HG03060 (cell line): Measurements from ENCODE around the gene ZBTB5.
A peak's percentile ranks its signal among the peaks of the same experiment; 100 is the strongest.
"Not testable (repeated sequence)": the region's sequence is repeated elsewhere in the genome, so short reads cannot be mapped to it uniquely, and the experiment has no call there.

Experiments used
- ATAC-seq: cut with Tn5 transposase; IDR thresholded peaks from one replicate; pipeline ENCODE4 v1.9.1; 2021; ENCODE audit warnings: low read depth, moderate number of reproducible peaks; ENCODE audit not compliant: unreplicated experiment

The ZBTB5 gene

DNA sequence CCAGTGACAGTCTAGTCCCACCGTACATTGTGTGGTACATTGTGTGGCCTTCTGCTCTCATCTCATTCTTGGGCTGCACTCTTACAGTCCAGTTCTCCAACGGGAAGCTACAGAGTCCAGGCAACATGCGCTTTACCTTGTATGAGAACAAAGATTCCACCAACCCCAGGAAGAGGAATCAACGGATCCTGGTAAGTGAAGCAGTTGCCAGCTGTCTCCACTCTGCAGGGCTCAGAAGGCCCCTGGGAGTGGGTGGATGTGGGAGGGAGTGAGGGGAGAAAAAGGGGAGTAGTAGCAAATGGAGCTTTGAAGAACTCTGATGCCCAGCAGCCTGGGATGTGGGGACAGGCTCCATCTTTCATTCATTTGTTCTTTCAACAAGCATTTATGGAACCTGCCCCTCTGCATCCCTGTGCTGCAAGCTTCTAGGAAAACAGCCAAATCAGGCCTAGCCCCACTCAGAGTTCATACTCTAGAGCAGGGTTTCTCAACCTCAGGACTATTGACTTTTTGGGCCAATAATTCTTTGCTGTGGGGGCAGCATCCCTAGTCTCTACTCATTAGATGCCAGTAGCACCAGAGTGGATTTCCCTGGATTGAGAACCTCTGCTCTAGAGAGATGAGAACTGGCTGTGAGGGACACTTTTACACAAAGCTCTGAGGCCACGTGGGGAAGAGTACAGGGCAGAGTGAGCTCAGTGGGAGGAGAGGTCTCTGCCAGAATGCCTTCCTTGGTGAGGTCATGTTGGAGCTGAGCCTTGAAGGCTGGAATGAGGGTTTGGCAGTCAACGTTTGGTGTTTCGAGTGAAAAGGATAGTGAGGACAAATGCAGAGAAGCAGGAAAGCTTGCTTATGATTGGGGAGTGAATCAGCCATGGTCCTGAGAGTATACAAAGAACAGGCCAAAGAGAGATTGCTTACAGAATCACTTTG is 21.6 kb upstream of the ZBTB5 start:
- no peak for ATAC-seq

DNA sequence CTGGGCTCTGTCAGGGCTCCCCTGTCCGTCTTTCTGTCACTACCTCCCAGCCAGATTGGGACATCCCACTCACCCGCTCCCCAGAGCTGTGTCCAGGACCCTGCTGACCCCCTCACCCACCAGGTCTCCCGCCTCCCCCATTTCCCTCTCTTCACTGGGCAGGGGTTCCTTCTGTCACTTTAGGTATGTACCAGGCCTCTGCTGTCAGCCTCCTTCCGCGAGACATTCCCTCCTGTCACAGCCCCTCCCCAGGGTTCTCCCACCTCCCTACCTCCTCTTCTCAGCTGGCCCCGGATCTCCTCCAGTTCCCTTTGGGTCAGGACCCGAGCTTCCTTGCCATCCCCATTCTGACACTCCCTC is 21.0 kb upstream of the ZBTB5 start:
- no peak for ATAC-seq

DNA sequence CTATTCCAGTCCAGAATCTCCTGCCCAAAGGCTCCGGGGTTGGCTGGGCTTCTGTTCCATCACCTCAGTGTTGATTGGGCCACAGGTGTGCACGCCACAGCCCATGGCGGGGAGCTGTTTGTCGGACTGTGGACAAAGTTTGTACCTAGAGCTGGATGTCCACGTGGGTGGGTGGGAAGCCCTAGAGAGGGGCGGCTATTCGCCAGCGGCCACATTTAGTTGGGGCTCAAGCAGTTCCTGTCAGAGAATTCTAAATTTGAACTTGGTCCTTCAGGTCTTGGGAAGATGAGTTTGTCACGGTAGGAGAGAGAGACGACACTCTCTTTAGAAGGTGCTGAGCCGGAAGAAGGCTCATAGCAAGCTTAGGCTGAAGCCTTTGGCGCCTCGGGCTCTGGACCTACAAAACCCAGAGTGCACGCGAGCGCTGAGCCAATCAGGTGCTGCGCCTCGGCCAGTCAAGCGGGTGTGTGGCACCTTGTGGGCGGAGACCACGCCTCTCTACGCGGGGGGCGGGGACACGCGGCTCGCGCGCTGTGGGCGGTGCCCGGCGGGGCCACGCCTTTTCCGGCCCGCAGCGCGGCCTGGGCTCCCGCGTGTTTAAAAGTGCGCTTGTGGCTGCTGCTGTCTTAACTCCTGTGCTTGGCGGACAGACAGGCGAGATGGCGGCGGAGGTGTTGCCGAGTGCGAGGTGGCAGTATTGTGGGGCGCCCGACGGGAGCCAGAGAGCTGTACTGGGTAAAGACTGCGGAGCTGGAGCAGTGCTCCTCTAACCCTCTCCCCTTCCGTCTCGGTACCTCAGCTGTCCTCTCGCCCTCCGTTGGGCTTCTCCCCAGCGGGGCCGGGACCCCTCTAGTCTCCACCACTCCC is 20.4 kb upstream of the ZBTB5 start, which contains the start of gene POLR1E:
Gene POLR1E, plus strand, starts transcription at position 560 of the 867 bp plus-strand sequence. Its CDS starts 100 bp downstream, at position 660.
- ATAC-seq: peak; percentile 96

DNA sequence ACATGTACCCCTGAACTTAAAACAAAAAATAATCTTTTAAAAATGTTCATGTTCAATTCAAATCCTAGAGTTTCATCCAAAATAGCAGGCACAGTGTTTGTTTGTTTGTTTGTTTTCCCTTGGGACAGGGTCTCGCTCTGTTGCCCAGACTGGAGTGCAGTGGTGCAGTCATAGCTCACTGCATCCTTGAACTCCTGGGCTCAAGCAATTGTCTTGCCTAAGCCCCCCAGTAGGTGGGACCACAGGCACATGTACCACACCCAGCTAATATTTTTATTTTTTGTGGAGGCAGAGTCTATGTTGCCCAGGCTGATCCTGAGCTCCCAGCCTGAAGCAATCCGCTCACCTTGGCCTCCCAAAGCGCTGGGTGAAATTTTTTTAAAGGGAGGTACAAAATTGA is 15.5 kb upstream of the ZBTB5 start:
- ATAC-seq: no peak

DNA sequence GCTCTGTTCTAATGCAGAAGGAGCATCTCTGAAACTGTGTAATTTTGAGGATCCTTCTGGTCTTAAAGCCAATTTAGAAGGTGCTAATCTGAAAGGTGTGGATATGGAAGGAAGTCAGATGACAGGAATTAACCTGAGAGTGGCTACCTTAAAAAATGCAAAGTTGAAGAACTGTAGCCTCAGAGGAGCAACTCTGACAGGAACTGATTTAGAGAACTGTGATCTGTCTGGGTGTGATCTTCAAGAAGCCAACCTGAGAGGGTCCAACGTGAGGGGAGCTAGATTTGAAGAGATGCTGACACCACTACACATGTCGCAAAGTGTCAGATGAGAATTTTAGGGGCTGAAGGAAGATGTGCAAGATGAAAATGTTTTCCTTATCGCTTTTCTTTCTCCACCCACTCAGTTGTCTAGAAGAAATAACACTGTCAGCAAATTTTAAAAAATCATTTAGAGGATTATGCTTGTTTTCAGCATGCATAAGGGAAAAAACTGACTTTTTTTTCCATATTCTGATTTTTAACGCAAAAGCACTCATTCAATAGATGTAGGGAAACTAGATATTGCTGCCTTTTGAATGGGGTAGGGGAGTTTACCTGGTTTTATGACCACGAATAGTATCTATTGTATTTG is 12.9 kb upstream of the ZBTB5 start:
- ATAC-seq: not testable (repeated sequence)

DNA sequence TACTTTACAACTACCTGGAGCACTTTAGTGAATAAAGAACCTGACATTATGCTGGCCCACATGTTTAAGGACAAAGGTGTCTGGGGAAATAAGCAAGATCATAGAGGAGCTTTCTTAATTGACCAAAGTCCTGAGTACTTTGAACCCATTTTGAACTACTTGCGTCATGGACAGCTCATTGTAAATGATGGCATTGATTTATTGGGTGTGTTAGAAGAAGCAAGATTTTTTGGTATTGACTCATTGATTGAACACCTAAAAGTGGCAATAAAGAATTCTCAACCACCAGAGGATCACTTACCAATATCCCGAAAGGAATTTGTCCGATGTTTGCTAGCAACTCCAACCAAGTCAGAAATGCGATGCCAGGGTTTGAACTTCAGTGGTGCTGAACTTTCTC is 12.2 kb upstream of the ZBTB5 start:
- not testable (repeated sequence) for ATAC-seq

DNA sequence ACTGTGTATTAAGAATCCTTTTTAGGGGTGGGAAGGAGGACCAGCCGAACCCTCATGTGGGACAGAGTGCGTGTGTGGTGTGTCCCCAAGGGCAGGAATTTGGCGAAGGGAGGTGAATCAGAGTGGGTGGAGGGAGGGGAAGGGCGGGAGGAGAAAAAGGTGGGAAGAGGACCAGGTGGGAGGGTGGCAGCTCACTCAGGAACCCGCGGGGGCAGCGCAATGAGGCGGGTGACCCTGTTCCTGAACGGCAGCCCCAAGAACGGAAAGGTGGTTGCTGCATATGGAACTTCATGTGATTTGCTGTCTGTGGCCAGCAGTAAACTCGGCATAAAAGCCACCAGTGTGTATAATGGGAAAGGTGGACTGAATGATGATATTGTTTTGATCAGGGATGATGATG is 11.7 kb upstream of the ZBTB5 start:
- ATAC-seq: no peak

DNA sequence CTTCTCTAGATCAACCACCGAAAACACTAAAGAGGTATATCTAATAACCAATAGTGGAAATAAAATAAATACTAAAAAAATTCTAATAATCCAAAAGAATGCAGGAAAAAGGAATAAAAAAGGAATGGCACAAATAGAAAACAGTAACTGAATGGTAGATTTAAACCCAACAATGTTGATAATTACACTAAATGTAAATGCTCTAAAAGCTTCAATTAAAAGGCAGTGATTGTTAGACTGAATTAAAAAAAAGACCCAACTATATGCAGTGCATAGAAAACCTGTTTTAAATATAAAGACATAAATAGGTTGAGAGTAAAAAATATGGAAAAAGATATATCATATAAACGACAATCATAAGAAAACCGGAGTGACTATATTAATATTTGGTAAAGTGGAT is 9.2 kb upstream of the ZBTB5 start:
- ATAC-seq: no peak

DNA sequence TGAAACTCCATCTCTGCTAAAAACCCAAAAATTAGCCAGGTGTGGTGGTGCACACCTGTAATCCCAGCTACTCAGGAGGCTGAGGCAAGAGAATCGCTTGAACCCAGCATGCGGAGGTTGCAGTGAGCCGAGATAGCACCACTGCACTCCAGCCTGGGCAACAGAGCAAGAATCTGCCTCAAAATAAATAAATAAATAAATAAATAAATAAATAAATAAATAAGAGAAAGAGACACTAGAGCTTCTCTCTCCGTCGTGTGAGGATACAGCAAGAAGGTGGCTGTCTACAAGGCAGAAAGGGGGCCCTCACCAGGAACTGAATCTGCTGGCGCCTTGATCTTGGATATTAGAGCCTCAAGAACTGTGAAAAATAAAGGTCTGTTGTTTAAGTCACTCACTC is 8.7 kb upstream of the ZBTB5 start:
- ATAC-seq: not testable (repeated sequence)

DNA sequence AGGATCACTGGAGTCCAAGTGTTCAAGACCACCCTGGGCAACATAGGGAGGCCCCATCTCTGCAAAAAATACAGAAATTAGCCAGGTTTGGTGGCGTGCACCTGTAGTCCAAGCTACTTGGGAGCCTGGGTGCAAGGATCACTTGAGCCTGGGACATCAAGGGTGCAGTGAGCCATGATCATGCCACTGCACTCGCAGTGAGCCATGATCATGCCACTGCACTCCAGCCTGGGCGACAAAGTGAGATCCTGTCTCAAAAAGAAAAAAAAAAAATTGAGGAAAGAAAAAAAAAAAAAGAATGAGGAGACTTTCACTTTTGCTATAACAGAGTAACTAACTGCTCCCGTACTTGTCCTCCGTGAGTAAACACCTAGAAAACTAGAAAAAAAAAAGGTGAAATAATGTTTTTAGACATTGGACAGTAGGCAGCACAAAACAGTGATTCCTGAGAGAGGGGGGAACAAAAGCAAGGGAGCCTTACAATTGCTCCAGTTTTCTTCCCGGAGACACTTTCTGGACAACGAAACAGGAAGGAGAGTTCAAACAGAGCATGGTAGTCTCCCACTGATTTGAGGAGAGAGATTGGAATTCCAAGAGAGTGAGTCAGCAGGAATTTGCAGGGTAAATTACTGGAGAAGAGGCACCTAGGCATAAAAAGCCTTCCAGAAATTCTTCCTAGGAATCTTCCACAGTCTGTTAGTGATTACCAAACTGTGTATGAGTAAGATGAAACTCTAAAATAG is 6.9 kb upstream of the ZBTB5 start:
- ATAC-seq: no peak

DNA sequence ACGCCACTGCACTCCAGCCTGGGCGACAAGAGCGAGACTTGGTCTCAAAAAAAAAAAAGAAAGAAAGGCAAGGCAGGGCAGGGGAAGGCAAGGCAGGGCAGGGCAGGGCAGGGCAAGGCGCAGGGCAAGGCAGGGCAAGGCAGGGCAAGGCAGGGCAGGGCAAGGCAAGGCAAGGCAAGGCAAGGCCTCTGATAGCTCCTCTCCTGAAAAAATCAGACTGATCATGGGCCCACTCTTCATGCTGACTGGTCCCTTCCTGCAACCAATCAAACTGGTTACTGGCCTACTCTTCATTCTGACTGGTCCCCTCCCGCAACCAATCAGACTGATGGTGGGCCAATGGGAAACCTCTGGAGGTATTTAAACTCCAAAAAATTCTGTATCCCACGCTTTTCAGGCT is 3.4 kb upstream of the ZBTB5 start:
- ATAC-seq: no peak

DNA sequence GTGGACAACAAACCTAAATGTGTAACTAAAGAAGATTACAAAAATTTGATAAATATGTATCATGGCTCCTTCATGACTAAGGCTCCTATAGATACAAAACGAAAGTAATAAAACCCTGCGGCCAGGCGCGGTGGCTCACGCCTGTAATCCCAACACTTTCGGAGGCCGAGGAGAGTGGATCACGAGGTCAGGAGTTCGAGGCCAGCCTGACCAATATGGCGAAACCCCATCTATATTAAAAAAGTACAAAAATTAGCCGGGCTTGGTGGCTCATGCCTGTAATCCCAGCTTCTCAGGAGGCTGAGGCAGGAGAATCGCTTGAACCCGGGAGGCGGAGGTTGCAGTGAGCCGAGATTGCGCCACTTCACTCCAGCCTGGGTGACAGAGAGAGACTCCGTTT is 2.3 kb upstream of the ZBTB5 start:
- ATAC-seq: not testable (repeated sequence)

DNA sequence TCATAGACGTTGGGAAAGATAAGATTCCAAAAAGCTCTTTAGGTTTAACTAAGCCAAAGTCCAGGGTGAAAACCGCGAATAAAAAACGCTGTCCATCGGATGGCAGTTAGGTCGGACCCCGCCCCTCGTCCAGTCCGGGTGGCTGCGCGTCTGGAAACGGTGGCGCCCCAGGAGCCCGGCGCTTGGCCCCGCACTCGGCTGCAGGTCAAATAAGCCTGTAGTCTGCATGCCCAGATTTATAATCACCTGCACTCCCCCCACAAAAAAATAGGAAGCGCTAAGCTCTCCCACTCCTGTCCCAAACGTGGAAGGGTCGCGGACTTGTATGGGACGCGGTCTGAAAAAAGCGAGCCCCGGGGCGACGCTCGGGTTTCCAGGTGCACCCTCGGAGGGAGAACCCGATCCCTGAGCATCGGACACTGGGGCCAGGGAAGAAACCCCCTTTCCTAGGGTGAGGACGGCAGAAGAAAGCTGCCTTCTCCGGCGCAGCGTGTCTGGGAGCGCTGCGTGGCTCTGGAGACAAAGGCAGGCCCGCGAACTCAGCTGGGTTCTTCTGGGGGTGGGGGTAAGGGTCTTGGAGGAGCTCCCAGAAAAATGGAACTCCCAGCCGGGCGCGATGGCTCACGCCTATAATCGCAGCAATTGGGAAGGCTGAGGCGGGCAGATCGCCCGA is 923 bp upstream of the ZBTB5 start:
- ATAC-seq: peak; percentile 2

DNA sequence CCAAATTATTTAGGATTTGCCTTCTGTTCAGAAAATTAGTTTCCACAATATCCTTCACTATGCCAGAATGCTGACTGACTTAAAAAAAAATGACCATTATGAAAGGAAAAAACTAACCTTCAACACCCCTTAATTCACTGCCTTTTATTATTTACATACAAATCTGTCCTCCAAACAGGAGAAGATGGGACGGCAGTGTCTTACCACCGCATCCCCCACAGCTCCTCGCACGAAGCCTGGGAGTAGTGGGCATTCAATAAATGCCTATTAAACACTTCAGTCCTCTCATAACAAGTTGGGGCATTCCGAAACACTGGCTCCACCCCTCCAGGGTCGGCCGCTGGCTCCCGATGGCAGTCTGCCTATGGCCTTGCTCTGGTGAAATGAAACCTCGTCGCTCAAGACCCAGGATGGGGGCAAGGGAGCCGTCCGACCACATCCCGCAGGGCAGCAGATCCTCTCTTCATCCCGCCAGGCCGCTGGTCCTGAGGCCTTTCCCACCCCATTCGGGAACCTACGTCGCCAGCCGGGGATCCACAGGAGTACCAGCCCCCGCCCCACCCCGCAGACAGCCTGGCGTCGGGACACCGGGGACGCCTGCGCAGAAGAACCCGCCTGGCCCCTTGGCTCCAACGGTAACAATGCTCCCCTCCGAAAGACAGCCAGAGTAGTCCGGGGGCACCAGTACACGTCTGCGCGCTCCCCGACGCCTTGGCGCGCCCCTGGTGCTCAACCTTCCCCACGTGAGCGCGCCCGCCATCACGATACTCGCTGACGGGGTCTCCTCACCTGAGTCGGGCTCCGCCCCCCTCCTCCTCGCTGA is 613 bp downstream of the ZBTB5 start:
- ATAC-seq: peak; percentile 10

DNA sequence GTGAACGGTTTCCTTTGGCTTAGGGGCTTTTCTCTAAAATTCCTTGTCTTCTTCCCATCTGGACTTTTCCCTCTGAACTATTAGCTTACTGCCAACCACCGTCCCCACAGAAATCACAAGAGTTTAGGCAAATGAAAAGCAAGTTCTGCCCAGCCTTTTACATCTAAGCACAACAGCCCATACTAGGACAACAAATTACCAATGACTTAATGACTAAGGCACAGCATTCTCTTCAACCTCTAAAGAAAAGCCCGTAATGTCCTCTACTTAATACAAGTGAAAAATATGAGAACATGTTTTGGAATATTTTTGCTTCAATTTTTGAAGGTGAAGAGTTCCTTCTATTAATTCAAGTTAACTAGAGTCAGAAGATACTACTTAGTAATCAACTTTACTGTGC is 1.2 kb downstream of the ZBTB5 start:
- ATAC-seq: no peak

DNA sequence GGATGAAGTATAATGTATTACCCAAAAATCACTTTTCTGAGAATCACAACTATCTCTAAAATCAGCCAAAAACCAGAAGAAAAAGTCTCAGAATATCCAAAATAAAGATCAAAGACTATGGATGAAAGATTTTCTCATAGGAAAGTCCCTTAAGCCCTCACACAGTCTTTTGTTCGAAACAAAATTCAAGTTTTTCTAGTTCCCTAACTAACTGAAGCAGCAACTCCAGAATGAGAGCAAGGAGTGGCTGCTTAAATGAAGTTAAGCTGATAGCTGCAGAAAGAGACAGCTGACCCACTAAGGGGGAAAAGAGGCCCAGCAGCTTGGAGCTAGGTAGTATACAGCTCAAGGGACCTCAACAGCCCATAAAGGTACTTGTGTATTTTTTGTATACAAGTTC is 8.4 kb downstream of the ZBTB5 start:
- ATAC-seq: no peak

DNA sequence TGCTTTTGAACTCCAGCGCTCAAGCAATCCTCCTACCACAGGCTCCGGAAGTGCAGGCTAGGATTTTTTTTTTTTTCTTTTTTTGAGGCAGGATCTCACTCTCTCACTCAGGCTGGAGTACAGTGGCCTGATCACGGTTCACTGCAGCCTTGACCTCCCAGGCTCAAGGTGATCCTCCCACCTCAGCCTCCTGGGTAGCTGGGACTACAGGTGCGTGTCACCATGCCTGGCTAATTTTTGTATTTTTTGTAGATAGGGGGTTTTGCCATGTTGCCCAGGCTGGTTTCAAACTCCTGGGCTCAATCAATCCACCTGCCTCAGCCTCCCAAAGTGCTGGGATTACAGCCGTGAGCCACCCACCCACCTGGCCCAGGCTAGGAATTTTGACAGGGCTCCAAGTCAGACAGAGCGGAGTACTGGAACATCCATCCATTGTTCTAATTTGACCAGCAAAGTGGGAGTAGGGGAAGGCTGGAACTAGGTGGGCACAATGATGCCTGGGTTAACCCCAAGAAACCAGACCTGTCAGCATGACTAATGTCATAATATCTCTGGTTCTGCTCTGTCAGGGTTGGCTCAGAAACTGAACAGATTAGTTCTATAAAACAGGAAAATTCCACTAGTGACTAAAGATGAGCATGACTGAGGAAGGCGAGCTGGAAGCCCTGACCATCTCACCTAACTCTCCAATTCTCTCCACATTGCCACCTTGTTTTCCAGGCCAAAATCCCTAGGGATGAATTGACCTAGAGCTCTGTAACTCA is 9.2 kb downstream of the ZBTB5 start:
- no peak for ATAC-seq

DNA sequence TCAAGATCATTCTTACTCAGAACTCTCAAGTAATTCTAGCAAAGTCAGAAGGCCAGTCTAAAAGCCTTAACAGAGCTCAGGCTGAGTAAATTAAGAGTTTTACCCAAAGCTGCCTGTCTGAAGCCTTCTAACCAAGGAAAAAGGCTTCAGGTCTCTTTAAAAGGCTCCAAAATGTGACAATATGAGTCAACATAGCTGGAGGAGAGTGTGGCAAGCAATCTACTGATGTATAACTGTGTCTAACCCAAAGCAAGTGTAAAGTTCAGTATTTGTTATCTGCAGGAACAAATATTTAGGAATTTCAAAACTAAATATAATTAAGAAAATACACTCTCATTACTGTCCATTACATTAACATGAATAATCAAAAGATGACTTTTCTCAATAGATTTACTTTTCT is 11.0 kb downstream of the ZBTB5 start:
- ATAC-seq: no peak
